Measurements from ENCODE around the gene MEGF10.

DNA sequence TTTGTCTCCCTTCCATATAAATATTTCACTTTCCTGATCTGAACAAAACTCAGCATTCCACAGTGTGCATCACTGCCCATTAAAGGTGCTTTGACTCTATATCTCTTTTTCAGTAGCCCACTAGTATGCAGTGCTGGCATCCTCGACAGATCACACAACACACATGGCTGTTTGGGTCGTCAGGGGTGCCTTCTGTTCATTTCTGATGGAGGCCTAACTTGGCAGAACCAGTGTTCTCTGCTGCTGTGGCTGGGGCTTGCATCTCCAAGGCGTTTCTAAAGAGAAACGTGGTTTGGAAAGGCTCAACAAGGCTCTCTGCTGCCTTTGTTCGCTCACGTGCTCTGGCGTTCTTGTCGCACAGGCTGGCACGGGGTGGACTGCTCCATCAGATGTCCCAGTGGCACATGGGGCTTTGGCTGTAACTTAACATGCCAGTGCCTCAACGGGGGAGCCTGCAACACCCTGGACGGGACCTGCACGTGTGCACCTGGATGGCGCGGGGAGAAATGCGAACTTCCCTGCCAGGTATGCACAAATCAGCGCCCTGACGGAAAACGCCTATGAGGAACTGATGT is 129.2 kb downstream of the MEGF10 start:
- TF ChIP-seq, protein P1, sequence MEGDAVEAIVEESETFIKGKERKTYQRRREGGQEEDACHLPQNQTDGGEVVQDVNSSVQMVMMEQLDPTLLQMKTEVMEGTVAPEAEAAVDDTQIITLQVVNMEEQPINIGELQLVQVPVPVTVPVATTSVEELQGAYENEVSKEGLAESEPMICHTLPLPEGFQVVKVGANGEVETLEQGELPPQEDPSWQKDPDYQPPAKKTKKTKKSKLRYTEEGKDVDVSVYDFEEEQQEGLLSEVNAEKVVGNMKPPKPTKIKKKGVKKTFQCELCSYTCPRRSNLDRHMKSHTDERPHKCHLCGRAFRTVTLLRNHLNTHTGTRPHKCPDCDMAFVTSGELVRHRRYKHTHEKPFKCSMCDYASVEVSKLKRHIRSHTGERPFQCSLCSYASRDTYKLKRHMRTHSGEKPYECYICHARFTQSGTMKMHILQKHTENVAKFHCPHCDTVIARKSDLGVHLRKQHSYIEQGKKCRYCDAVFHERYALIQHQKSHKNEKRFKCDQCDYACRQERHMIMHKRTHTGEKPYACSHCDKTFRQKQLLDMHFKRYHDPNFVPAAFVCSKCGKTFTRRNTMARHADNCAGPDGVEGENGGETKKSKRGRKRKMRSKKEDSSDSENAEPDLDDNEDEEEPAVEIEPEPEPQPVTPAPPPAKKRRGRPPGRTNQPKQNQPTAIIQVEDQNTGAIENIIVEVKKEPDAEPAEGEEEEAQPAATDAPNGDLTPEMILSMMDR (IDR thresholded peaks at IDR 0.05): no peak
- TF ChIP-seq EP300 (IDR thresholded peaks at IDR 0.05) (no peak), POLR2A (IDR thresholded peaks at IDR 0.05; ENCODE audit: low read depth) (no peak), POLR2AphosphoS5 (IDR thresholded peaks at IDR 0.05) (no peak)

Data from esophagus muscularis mucosa (tissue), 4 donors.